Stimulated activated naive CD8-positive, alpha-beta T cell treated with anti-CD3 and anti-CD28 coated beads, Interleukin-15, Interleukin-2, amounts not matched to agents 100 ng/mL and 50 ng/mL, for 24 hours (primary cell): ENCODE results near the gene BEAN1.
A peak's percentile ranks its signal among the peaks of the same experiment; 100 is the strongest.

Experiments
- H3K27ac Mint-ChIP-seq: one replicate; pipeline ENCODE4 v1.8.0; 2021; ENCODE audit warnings: mild to moderate bottlenecking, mixed read lengths
- H3K27me3 Mint-ChIP-seq: one replicate; pipeline ENCODE4 v1.8.0; 2021; ENCODE audit warnings: mixed read lengths
- H3K36me3 Mint-ChIP-seq: one replicate; pipeline ENCODE4 v1.8.0; 2021; ENCODE audit warnings: low read depth, mixed read lengths
- H3K4me1 Mint-ChIP-seq: one replicate; pipeline ENCODE4 v1.8.0; 2021; ENCODE audit warnings: low read depth, mixed read lengths
- H3K4me3 Mint-ChIP-seq: one replicate; pipeline ENCODE4 v1.8.0; 2021; ENCODE audit warnings: mild to moderate bottlenecking, mixed read lengths
- H3K9me3 Mint-ChIP-seq: one replicate; pipeline ENCODE4 v1.8.0; 2021; ENCODE audit warnings: mixed read lengths

Gene BEAN1

GRCh38 chr16:66473654-66474519, 46.8 kb downstream of the BEAN1 start:
- Mint-ChIP-seq H3K27me3 (peaks cover 2% of the 10 kb centered on the region), H3K36me3 (no peaks in the 10 kb centered on the region), H3K27ac (no peak overlapping the region), H3K4me1 (peaks cover 21% of the 10 kb centered on the region), H3K9me3 (no peaks in the 10 kb centered on the region), H3K4me3 (no peak overlapping the region)

- Mint-ChIP-seq H3K36me3 (no peaks in the 10 kb centered on the region), H3K27ac (peak overlapping the region; percentile 80), H3K4me1 (peaks cover 24% of the 10 kb centered on the region), H3K9me3 (no peaks in the 10 kb centered on the region), H3K27me3 (no peaks in the 10 kb centered on the region), H3K4me3 (no peak overlapping the region)
Observed at GRCh38 chr16:66474750-66475199, 47.7 kb downstream of the BEAN1 start.

- Mint-ChIP-seq H3K36me3 (no peaks in the 10 kb centered on the region), H3K4me1 (peaks cover 24% of the 10 kb centered on the region), H3K27me3 (no peaks in the 10 kb centered on the region), H3K9me3 (no peaks in the 10 kb centered on the region), H3K4me3 (no peak overlapping the region), H3K27ac (no peak overlapping the region)
Observed at GRCh38 chr16:66475232-66475631, 48.1 kb downstream of the BEAN1 start.

- Mint-ChIP-seq H3K36me3 (no peaks in the 10 kb centered on the region), H3K27me3 (no peaks in the 10 kb centered on the region), H3K9me3 (no peaks in the 10 kb centered on the region), H3K4me1 (peaks cover 24% of the 10 kb centered on the region), H3K27ac (no peak overlapping the region), H3K4me3 (no peak overlapping the region)
Observed at GRCh38 chr16:66476328-66477027, 49.4 kb downstream of the BEAN1 start.

- no peaks in the 10 kb centered on the region for H3K27me3 Mint-ChIP-seq
- H3K9me3 Mint-ChIP-seq, result no peaks in the 10 kb centered on the region
- no peak overlapping the region for H3K27ac Mint-ChIP-seq
- peaks cover 24% of the 10 kb centered on the region for H3K4me1 Mint-ChIP-seq
- no peaks in the 10 kb centered on the region for H3K36me3 Mint-ChIP-seq
- no peak overlapping the region for H3K4me3 Mint-ChIP-seq
Observed at GRCh38 chr16:66477028-66477515, 50.0 kb downstream of the BEAN1 start.

GRCh38 chr16:66478733-66479511, 51.8 kb downstream of the BEAN1 start:
- no peaks in the 10 kb centered on the region for H3K36me3 Mint-ChIP-seq
- H3K4me1 Mint-ChIP-seq, result peaks cover 33% of the 10 kb centered on the region
- peak overlapping the region; percentile 32 for H3K27ac Mint-ChIP-seq
- no peak overlapping the region for H3K4me3 Mint-ChIP-seq
- H3K27me3 Mint-ChIP-seq, result no peaks in the 10 kb centered on the region
- no peaks in the 10 kb centered on the region for H3K9me3 Mint-ChIP-seq

GRCh38 chr16:66479661-66480264, 52.7 kb downstream of the BEAN1 start:
- no peak overlapping the region for H3K4me3 Mint-ChIP-seq
- no peaks in the 10 kb centered on the region for H3K9me3 Mint-ChIP-seq
- H3K27me3 Mint-ChIP-seq, result no peaks in the 10 kb centered on the region
- no peak overlapping the region for H3K27ac Mint-ChIP-seq
- H3K4me1 Mint-ChIP-seq, result peaks cover 28% of the 10 kb centered on the region
- no peaks in the 10 kb centered on the region for H3K36me3 Mint-ChIP-seq

GRCh38 chr16:66480265-66481080, 53.4 kb downstream of the BEAN1 start:
- H3K27me3 Mint-ChIP-seq, result no peaks in the 10 kb centered on the region
- no peaks in the 10 kb centered on the region for H3K9me3 Mint-ChIP-seq
- H3K27ac Mint-ChIP-seq, result no peak overlapping the region
- H3K4me3 Mint-ChIP-seq, result no peak overlapping the region
- H3K4me1 Mint-ChIP-seq, result peaks cover 24% of the 10 kb centered on the region
- no peaks in the 10 kb centered on the region for H3K36me3 Mint-ChIP-seq

- Mint-ChIP-seq H3K27me3 (no peaks in the 10 kb centered on the region), H3K36me3 (no peaks in the 10 kb centered on the region), H3K4me3 (no peak overlapping the region), H3K4me1 (peaks cover 24% of the 10 kb centered on the region), H3K27ac (no peak overlapping the region), H3K9me3 (no peaks in the 10 kb centered on the region)
Observed at GRCh38 chr16:66481081-66481942, 54.2 kb downstream of the BEAN1 start.

- Mint-ChIP-seq H3K4me3 (no peak overlapping the region), H3K4me1 (peaks cover 24% of the 10 kb centered on the region), H3K27me3 (no peaks in the 10 kb centered on the region), H3K9me3 (no peaks in the 10 kb centered on the region), H3K36me3 (no peaks in the 10 kb centered on the region), H3K27ac (no peak overlapping the region)
Observed at GRCh38 chr16:66481943-66482390, 54.9 kb downstream of the BEAN1 start.

GRCh38 chr16:66483689-66484452, 56.8 kb downstream of the BEAN1 start:
- peak overlapping the region; percentile 30 for H3K4me3 Mint-ChIP-seq
- peak overlapping the region; percentile 71 for H3K27ac Mint-ChIP-seq
- no peaks in the 10 kb centered on the region for H3K9me3 Mint-ChIP-seq
- peaks cover 18% of the 10 kb centered on the region for H3K4me1 Mint-ChIP-seq
- no peaks in the 10 kb centered on the region for H3K27me3 Mint-ChIP-seq
- no peaks in the 10 kb centered on the region for H3K36me3 Mint-ChIP-seq

- Mint-ChIP-seq H3K4me1 (peaks cover 15% of the 10 kb centered on the region), H3K9me3 (no peaks in the 10 kb centered on the region), H3K27me3 (no peaks in the 10 kb centered on the region), H3K36me3 (no peaks in the 10 kb centered on the region), H3K27ac (no peak overlapping the region), H3K4me3 (no peak overlapping the region)
Observed at GRCh38 chr16:66484453-66485213, 57.5 kb downstream of the BEAN1 start.
